Chondrocyte (in vitro differentiated cells): ENCODE measurements around the gene ACAD11. TPM values are rescaled to one million over a fixed set of nuclear protein-coding genes. Genes with fewer than 3 reads are reported as not detected.

Experiments used
- DNase-seq: peaks from one replicate; pipeline ENCODE4 v3.0.0; 2021; ENCODE audit warnings: mixed read lengths, low spot score
- H3K27ac Mint-ChIP-seq: one replicate; pipeline ENCODE4 v1.8.0; 2021; ENCODE audit warnings: mild to moderate bottlenecking, moderate library complexity, mixed read lengths; ENCODE audit not compliant: unreplicated experiment
- H3K27me3 Mint-ChIP-seq: 2 replicates; pipeline ENCODE4 v1.8.0; 2021; ENCODE audit warnings: low read depth, mixed read lengths
- H3K36me3 Mint-ChIP-seq: 2 replicates; pipeline ENCODE4 v1.8.0; 2021; ENCODE audit warnings: low read depth, mixed read lengths
- H3K4me1 Mint-ChIP-seq: 2 replicates; pipeline ENCODE4 v1.8.0; 2021; ENCODE audit warnings: low read depth, mild to moderate bottlenecking, mixed read lengths
- H3K4me3 Mint-ChIP-seq: one replicate; pipeline ENCODE4 v1.8.0; 2021; ENCODE audit warnings: mild to moderate bottlenecking, moderate library complexity, mixed read lengths; ENCODE audit not compliant: unreplicated experiment
- H3K9me3 Mint-ChIP-seq: 2 replicates; pipeline ENCODE4 v1.8.0; 2021; ENCODE audit warnings: low read depth, mixed read lengths
- total RNA-seq: library from RNA; stranded (reverse); gene quantifications from 3 replicates; pipeline ENCODE4 v1.2.1, GENCODE V29; 2021
- TF ChIP-seq, protein P1 (sequence below): fragments of 200-600 bp; sonication (generic); IDR thresholded peaks from 2 replicates; pipeline ENCODE4 v1.5.0; 2021; ENCODE audit warnings: antibody characterized with exemption, mild to moderate bottlenecking, moderate library complexity

The ACAD11 gene
- total RNA-seq, 1 donor from 2014 or later = 16.8 TPM

DNA sequence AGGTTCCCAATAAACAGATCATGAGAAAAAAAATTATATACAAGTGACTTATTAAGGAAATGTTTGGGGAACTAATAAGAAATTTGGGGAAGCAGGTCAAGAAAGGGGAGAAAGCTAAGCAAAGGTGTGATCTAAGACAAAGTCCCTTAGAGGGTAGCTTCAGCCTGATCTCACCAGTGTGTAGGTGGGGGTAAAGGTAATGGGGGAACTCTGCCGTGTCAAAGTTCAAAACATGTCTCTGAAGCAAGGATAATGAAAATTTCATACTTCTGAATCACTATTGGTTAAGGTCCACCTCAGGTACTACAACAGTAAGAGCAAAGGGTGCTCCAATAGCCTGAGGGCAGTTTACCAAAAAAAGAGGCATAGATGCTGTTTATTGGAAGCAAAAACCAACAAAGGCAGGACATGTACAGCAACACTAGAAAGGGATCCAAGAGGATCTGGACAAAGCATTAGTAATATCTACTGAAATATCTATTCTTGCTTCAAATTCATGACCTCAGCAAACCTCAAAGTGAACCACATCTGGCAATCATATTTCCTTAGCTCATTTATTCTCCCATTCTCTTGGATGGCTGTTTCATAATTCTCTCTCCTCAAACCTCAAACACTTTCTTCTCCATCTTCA is 6.9 kb downstream of the ACAD11 start:
- H3K9me3 Mint-ChIP-seq = no peaks in the 10 kb centered on the region
- no peak for DNase-seq
- TF ChIP-seq, protein P1, sequence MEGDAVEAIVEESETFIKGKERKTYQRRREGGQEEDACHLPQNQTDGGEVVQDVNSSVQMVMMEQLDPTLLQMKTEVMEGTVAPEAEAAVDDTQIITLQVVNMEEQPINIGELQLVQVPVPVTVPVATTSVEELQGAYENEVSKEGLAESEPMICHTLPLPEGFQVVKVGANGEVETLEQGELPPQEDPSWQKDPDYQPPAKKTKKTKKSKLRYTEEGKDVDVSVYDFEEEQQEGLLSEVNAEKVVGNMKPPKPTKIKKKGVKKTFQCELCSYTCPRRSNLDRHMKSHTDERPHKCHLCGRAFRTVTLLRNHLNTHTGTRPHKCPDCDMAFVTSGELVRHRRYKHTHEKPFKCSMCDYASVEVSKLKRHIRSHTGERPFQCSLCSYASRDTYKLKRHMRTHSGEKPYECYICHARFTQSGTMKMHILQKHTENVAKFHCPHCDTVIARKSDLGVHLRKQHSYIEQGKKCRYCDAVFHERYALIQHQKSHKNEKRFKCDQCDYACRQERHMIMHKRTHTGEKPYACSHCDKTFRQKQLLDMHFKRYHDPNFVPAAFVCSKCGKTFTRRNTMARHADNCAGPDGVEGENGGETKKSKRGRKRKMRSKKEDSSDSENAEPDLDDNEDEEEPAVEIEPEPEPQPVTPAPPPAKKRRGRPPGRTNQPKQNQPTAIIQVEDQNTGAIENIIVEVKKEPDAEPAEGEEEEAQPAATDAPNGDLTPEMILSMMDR = no peak
- H3K4me3 Mint-ChIP-seq = no peak overlapping the region
- no peaks in the 10 kb centered on the region for H3K27me3 Mint-ChIP-seq
- no peaks in the 10 kb centered on the region for H3K36me3 Mint-ChIP-seq
- no peak overlapping the region for H3K27ac Mint-ChIP-seq
- peaks cover 6% of the 10 kb centered on the region for H3K4me1 Mint-ChIP-seq

DNA sequence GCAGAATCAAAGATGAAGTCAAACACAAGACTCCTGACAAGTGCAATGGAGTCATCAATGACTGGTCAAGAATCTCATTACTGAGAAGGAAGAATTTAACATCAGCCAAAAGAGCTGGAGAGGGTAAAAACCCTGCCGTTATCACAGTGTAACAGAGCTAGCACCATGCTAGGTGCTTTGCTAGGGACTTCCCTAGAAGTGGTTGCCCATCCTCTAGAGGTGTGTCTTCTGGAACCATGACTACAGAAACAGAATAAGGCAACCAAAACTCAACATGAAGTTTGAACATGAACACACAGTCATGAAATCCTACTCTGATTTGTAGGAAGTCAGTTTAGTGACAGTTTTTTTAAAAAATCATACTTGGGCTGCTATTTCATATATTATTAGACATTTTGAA is 9.5 kb downstream of the ACAD11 start:
- TF ChIP-seq, protein P1 = no peak
- H3K27me3 Mint-ChIP-seq = no peaks in the 10 kb centered on the region
- no peaks in the 10 kb centered on the region for H3K4me1 Mint-ChIP-seq
- no peak overlapping the region for H3K27ac Mint-ChIP-seq
- H3K4me3 Mint-ChIP-seq = no peak overlapping the region
- no peak for DNase-seq
- H3K9me3 Mint-ChIP-seq = no peaks in the 10 kb centered on the region
- H3K36me3 Mint-ChIP-seq = no peaks in the 10 kb centered on the region

DNA sequence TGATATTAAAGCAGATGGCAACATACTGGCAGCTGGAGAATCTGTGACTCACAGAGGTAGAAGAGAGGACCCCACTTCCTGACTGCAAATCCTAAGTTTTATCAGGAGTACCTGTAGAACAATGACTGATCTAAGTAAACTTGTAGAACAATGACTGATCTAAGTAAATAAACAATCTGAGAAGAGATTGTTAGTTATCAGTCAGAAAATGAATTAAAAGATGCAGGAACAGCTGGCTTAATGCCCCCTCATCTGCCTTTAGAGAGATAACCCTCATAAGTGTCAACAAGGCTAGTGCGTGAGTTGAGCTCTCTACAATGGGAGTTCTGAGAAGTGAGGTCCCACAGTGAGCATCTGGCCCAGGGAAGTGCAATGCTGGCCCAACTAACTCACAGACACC is 14.6 kb downstream of the ACAD11 start:
- H3K36me3 Mint-ChIP-seq = peaks cover 2% of the 10 kb centered on the region
- no peak overlapping the region for H3K27ac Mint-ChIP-seq
- TF ChIP-seq, protein P1 = no peak
- H3K9me3 Mint-ChIP-seq = no peaks in the 10 kb centered on the region
- no peak overlapping the region for H3K4me3 Mint-ChIP-seq
- H3K27me3 Mint-ChIP-seq = no peaks in the 10 kb centered on the region
- DNase-seq = no peak
- H3K4me1 Mint-ChIP-seq = no peaks in the 10 kb centered on the region

- no peak for DNase-seq
- H3K9me3 Mint-ChIP-seq = no peaks in the 10 kb centered on the region
- no peaks in the 10 kb centered on the region for H3K27me3 Mint-ChIP-seq
- H3K4me3 Mint-ChIP-seq = no peak overlapping the region
- peaks cover 8% of the 10 kb centered on the region for H3K36me3 Mint-ChIP-seq
- H3K27ac Mint-ChIP-seq = peak overlapping the region; percentile 41
- H3K4me1 Mint-ChIP-seq = no peaks in the 10 kb centered on the region
- TF ChIP-seq, protein P1 = no peak
Measured at GRCh38 chr3:132643366-132643765, 16.2 kb downstream of the ACAD11 start.

GRCh38 chr3:132642539-132642847 is 17.1 kb downstream of the ACAD11 start:
- H3K27ac Mint-ChIP-seq = no peak overlapping the region
- H3K4me3 Mint-ChIP-seq = no peak overlapping the region
- no peaks in the 10 kb centered on the region for H3K27me3 Mint-ChIP-seq
- TF ChIP-seq, protein P1 = peak; percentile 45
- H3K4me1 Mint-ChIP-seq = peaks cover 4% of the 10 kb centered on the region
- DNase-seq = no peak
- no peaks in the 10 kb centered on the region for H3K9me3 Mint-ChIP-seq
- peaks cover 8% of the 10 kb centered on the region for H3K36me3 Mint-ChIP-seq
